GM19099 (cell line): ENCODE results near the gene USHBP1.

Experiments
- POLR2A ChIP-seq: IDR thresholded peaks from 3 replicates; pipeline ENCODE4 v1.6.1; 2011; ENCODE audit warnings: low read depth; ENCODE audit not compliant: insufficient read length; ENCODE audit errors: extremely low read depth

The USHBP1 gene

DNA sequence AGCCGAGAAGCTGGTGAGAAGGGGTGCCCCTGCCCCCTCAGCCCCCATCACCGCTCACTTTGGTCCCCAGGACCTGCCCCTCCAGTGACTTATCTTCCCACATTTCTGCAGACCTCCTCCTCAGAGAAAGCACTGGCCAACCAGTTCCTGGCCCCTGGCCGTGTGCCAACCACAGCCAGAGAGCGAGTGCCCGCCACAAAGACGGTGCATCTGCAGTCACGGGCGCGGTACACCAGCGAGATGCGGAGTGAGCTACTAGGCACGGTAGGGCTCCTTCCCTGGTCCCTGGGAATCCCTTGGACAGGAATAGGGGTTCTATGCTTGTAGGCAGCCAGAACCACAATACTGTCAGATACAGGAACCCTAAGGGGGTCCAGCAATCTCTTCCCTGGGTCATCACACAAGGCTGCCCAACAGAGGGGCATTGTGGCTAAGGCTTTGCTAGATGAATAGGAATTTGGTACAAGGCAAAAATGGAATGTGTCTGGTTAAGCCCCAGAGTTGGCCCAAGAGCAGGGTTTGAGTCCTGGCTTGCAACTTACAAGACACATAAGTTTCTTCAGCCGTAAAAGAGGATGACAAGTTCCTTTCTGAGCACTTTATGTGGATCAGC lies 48.4 kb downstream of the USHBP1 start:
- no peak for TF ChIP-seq POLR2A

DNA sequence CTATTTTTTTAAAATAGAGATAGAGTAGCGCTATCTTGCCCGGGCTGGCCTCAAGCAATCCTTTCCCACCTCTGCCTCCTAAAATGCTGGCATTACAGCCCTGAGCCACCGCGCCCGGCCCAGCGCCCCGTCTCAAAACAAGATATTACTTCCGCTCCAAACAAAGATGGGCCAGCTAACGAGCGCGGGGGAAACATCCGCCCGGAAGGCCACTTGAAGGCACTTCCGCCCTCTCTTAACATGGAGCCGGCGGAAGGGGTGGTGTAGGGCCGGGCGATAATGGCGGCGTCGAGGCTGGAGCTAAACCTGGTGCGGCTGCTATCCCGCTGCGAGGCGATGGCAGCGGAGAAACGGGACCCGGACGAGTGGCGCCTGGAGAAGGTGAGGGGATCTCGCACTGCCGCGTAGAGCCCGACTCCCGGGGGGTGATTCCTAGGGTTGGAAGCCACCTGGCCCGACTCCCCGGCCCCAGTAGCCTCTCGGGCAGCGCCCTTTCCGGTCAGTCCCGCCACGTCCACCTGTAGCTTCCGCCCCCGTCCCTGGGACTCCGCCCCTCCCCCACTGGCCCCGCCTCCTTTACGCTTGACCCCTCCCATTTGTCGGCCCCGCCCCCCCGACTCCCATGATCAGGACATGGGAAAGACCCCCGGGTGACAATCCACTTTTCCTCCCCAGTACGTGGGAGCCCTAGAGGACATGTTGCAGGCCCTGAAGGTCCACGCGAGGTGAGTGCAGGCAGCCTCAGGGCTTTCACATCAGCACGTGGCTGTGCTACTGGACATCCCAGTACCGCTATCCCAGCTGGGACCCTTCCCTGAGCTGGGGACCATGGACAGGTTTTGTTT lies 49.2 kb downstream of the USHBP1 start, which contains the start of gene USE1:
TSS of gene USE1 (plus strand) at position 231 of the 845 bp plus-strand sequence. CDS start at position 280, 49 bp downstream.
- peak; percentile 89 for TF ChIP-seq POLR2A

DNA sequence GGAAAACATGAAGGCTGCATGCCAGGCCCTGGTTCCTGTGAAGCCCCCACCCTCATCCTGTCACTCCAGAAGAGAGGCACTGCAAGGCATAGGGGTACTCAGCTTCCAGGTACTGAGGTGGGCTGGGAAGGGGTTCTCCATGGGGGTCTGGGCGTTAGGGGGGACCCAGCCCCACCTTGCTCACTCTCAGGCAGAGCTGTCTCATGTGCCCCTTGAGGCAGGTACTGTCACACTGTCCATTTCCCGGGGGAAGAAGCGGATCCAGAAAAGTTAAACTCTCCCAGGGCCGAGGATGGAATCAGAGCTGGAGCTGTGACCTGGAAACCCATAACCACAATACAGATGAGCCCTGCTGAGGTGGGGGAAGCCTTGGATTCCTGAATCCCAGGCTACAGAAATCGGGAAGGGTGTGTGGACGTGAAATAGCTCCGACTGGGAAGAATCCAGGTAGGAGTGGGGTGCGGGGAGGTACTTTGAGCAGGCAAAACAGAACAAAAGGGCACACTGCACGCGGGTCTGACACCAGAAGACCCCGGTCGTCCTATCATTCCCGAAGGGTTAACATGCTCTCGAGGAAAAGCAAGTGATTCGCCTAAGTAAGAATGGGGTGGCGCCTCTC lies 49.9 kb downstream of the USHBP1 start:
- no peak for TF ChIP-seq POLR2A

DNA sequence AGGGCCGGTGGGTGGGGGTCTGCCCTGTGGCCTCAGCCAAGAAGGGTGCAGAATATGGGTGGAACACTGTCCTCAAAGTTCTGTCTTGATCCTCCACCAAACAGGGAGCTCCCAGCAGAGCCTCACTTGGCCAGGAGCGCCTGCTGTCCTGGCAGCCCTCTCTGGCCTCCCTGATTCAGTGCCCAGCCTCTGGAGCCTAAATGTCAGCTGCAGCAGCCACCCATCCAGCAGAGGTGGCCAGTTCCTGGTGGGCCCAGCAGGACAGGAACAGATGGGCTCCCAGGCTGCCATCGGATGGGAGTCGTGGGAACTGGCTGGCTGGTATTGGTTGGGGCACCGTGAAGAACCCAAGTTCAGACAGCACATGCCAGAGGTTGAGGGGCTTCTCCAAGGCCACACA lies 51.2 kb downstream of the USHBP1 start:
- no peak for TF ChIP-seq POLR2A

DNA sequence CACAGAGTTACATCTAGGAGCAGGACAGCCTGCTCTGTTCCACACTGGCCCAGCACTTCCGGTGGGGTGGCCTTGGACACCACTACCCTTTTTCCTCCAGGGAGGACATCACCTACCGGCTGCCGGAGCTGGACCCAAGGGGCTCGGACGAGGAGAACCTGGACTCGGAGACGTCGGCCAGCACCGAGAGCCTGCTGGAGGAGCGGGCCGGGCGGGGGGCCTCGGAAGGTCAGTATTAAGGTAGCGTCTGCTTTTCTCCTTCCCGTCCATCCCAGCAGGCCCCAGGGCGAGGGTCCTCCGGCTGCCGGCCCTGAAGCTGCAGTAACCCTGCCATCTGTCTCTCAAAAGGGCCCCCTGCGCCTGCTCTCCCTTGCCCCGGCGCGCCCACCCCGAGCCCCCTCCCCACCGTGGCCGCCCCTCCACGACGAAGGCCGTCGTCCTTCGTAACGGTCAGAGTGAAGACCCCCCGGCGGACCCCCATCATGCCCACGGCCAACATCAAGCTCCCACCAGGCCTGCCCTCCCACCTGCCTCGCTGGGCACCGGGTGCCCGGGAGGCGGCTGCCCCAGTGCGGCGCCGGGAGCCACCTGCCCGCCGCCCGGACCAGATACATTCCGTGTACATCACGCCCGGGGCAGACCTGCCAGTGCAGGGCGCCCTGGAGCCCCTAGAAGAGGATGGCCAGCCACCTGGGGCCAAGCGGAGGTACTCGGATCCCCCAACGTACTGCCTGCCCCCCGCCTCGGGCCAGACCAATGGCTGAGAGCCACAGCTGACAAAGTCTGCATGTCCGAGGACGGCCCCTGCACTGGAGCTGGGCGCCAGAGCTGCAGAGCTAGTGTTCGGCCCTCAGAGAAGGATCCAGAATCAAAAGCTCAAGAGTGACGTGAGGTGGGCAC lies 52.7 kb downstream of the USHBP1 start:
- TF ChIP-seq POLR2A = no peak

DNA sequence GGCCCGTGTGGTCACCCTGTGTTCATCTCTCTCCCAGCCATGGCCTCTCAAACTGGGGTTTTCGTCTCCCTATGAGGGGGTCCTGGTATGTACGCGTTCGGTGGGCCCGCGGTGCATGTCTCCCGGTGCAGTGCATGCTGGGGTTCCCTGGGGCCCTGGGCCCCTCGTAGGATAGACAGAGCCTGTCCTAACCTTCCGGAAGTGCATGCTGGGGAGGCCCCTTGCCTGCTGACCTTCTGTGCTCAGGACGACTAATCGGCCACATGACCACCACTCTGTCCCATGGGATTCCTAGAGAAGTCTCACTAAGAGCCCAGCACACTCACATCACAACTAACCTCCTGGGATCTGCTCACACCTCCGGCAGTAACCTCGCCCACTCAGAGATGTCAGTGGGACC lies 54.2 kb downstream of the USHBP1 start:
- TF ChIP-seq POLR2A = no peak

DNA sequence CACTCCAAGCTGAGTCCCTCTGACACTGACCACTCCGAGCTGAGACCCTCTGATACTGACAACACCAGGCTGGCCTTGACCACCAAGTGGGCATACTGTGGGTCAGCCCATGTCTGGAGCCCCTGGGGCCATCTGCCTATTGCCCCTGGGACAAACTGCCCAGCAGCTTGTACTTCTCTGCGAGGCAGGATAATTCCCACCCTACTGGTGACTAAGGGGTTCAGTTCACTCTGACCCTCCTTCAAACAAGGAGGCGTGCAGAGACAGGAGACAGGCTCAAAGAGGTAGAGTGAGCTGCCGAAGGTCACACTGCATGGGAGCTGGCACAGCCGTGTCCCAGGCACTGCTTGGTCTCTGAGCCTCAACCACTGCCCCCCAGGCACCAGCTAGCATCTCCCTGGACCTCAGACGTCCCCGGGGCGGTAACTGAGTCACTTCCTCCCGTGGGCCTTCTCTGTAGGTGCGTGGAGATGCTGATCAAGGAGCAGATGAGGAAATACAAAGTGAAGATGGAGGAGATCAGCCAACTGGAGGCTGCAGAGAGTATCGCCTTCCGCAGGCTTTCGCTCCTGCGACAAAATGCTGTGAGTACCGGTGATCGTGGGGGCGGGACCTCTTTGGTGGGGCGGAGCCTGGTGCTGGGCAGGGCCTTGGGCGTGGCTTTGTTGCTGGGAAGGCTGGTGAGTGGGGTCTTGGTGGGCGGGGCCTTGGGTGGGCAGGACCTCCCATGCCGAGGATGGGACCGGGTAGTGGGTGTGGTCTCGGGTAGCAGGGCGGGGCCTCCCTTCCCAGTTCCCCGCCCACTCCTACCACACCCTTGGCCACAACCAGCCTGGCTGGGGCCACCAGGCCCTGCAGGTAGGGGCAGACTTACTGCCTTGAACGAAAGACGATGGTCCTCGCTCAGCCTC lies 55.2 kb downstream of the USHBP1 start:
- TF ChIP-seq POLR2A = no peak

DNA sequence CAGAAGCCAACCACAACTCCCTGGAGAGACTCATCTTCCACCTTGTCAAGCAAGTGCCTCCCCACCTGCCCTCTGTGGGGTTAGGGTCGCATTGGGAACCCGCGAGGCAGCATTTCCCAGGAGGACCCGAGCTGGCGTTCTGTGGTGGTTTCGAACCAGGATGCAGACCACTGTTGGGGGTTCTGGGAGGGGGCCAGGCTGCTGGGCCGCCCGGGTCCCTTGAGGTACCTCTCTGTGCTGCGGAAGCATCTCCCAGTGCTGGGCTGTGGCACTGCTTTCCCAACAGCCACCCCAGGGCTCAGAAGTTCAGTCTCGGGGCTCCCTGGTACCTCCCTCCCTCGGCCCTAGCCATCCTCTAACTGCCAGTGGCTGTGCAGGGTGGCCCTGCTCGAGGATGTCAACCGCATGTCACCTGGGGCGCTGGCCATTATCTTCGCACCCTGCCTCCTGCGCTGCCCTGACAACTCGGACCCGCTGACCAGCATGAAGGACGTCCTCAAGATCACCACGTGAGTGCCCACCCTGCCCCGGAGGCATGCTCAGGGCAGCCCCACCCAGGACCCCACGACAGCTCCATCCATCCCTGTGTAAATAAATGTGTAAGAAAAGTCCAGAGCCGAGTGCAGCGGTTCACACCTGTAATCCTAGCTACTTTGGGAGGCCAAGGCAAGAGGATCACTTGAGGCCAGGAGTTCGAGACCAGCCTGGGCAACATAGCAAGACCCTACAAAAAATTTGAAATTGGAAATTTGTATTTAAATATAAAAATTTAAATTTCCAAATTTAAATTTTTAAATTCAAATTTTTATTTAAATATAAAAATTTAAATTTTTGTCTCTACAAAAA lies 57.6 kb downstream of the USHBP1 start:
- TF ChIP-seq POLR2A = no peak

DNA sequence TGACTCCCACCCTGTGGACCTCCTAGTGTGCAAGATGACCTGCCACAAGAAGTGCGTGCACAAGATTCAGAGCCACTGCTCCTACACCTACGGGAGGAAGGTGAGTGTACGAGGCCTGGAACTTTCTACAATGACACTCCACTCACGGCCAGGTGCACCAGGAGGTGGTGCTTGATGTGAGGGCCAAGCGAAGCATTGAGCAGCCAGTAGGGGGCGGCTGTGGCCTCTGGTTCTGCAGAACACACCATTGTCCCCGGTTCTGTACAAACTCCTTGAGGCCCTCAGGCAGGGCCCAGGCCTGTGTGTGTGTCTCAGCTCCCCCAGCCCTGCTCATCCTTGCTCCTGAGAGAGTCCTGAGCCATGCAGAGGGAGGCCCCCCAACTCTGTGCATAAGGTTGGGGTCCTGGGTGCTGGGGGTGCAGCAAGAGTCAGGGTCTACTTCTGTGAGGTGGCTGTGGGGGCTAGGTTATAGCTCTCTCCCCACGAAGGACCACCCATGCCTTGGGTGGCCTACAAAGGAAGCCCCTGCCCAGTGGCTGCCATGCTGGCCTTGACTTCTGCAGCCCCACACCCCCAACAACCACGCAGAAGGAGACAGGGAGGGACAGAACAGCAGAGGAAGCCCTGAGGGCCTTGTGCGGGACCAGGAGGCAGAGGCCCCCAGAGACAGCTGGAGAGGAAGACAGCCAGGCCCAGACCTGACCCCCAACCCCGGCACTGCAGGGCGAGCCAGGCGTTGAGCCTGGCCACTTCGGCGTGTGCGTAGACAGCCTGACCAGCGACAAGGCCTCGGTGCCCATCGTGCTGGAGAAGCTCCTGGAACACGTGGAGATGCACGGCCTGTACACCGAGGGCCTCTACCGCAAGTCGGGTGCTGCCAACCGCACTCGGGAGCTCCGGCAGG lies 59.1 kb downstream of the USHBP1 start:
- TF ChIP-seq POLR2A = no peak

DNA sequence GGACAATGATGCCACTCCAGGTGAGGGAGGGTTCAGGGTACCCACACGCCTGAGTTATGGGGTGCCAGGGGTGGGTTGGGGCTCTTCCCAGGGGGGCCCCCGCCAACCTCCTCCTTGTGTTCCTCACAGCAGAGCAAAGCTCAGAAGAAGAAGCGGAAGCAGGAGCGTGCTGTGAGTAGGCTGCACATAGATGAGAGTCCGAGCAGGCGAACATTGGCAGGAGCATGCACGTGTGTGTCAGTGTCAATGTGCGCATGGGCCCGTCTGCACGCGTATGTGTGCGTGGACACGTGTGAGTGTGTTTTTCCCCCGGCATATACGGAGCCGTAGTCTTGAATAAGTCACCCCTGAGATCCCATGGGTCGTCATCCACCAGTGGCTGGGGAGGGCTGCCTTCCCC lies 61.8 kb downstream of the USHBP1 start:
- TF ChIP-seq POLR2A = no peak

DNA sequence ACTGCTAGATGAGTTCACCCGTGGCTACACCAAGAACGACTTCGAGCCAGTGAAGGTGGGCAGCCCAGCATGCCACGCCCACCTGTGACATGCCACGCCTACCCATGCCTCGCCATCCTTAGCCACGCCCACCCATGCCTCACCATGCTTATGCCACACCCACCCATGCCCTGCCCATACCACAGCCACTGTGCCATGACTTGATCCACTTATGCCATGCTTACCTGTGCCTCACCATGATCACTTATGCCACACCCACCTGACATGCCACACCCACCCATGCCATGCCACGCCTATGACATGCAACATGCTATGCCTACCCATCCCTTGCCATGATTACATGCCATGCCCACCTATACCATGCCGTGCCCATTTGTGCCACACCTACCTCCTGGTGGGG lies 62.3 kb downstream of the USHBP1 start:
- TF ChIP-seq POLR2A = no peak

DNA sequence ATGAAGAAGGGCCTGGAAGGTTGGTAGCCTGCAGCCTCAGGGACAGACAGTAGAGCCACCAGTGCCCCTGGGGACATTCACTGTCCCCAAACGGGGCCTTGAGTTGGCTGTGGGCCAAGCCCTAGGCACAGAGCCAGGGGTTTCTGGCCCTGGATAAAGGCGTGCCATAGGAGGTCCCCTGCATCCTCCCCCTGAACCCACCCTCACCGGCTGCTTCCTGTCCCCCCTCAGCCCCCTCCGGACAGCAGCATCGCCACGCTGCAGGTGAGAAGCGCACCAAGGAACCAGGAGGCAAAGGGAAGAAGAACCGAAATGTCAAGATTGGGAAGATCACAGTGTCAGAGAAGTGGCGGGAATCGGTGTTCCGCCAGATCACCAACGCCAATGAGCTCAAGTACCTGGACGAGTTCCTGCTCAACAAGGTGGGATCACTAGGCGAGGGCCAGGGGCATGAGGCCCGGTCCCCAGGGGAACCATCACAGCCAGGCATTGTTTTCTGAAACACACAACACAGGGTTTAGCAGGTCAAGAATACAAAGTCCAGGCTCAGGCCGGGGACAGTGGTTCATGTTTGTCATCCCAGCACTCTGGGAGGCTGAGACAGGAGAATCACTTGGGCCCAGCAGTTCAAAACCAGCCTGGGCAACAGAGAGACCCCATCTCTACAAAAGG lies 64.0 kb downstream of the USHBP1 start:
- no peak for TF ChIP-seq POLR2A
